Right kidney (tissue), 1 donor: ENCODE measurements around the gene PAPPA2.

Source experiments
- DNase-seq: peaks from one replicate; pipeline ENCODE4 v3.0.0-alpha.2; 2016

The PAPPA2 gene

DNA sequence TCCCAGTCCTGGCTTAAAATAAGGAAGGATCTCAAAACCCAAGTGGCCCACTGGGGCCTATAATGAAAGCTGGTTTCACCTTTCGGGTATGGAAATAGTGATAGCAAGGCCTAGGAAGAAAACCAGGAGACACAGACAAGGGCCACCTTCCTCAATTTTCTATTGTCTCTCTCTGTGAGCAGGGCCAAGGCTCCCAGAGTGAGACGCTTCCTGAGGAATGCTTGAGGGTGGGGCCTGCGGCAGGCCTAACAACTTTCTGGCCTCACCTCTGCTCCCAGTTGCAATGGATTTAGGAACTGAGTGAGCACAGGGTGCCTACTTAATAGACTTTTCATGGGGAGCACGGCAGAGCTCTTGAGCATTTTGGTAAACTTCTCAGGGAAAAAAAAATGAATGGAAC lies 400.6 kb downstream of the PAPPA2 start:
- DNase-seq = no peak

DNA sequence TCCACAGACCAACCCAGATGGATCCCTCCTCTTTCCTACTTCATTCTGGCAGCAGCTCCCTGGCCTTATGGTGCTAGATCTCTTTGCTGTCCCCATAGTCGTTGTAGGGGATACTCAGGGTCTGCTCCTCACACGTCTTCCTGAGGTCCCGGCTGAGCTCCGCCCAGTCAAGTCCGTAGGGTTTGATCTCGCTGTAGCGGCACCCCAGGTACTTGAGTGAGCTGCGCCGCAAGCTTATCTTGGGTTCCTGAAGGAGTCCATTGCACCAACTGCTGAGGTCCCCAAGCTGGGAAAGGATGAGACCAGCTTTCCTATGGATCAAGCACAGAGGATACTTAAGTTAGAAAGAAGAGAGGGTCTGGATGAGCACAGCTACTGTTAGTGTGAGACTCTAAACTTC lies 401.2 kb downstream of the PAPPA2 start:
- no peak for DNase-seq

DNA sequence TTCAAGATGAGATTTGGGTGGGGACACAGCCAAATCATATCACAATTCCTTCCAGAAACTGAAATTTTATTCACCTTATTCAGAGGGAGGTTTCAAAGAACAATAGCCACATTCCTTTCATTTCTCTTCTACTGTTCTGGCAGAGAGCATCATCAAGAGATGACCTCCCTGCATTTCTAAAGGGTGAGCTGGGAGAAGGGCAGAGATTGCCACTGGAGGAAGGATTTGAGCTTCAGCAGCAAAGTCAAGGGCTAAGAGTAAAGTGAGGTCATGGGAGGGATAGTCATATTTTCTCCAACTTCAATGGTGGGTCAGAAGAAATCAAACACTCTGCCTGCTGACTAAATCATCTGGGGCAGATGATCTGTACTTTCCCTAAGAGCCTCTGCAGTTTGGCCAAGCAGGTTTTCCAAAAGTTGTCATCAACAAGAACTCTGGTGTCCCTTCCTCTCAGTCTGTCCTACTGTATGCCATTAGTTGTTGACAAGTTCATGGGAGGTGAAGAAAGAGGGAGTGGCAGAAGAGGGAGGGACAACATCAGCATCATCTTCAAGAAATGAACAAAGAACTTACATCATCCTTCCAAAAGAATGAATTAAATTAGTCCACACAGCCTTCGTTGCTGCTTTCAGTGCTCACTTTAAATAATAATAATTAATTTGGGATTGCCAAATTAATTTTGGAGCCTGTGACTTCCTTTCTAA lies 403.2 kb downstream of the PAPPA2 start:
- DNase-seq = no peak

DNA sequence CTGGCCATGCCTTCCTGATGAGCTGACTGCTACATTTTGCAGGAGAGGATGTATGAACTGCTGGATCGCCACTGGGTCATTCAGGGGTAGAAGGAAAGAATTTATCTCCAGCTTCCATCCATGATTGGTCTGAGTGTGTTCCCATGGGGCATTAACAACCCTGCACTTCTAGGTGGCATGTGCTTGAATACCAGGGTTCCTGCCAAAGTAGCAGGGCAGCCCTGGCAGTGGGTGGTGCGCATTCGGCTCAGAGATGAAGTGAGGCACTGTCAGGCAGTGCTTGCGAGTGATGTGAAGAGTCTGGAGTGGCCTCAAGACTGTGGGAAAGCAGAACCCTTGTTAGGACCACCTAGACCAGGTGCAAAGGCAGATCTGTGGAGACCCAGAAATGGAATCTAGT lies 406.6 kb downstream of the PAPPA2 start:
- no peak for DNase-seq

DNA sequence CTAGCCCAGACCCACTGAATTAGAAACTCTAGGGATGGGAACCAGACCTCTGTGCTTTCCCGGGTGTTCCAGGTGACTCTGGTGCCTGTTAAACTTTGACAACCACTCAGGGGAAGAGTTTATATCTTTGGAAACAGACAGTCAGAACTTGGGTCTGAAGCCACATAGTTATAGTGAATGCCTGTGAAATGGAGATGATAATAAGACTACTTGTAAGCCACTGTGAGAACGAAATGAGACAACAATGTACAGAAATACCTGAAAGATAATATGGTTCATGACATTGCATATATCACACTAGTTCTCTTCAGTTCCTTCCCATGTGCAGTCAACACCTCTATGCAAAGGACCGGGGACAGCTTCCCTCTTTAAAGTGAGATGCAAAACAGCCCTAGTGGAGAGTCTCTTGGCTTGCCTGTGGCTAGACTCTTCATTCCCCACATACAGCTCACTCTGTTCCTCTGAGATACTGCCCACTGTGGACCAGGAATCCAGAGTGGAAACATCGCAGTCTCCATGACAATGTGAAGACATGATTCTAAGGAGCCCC lies 414.1 kb downstream of the PAPPA2 start:
- DNase-seq = no peak

DNA sequence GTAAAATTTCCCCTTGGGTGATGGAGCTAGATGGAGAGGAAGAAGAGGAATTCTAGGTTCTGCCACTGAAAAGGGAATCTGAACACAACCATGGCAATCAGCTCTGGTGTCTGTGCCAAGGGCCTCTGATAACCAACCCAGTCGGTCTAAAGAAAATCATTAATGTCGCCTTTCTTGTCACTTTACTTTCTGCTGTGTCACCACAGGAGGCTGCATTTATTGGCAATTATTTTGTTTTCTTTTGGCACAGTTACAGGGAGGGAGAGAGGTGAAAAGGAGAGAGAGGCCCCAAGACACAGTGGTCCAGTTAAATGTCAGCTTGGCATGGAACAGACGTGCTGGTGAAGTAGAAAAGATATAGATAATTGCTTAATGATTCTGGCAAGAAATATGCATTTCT lies 414.6 kb downstream of the PAPPA2 start:
- no peak for DNase-seq

DNA sequence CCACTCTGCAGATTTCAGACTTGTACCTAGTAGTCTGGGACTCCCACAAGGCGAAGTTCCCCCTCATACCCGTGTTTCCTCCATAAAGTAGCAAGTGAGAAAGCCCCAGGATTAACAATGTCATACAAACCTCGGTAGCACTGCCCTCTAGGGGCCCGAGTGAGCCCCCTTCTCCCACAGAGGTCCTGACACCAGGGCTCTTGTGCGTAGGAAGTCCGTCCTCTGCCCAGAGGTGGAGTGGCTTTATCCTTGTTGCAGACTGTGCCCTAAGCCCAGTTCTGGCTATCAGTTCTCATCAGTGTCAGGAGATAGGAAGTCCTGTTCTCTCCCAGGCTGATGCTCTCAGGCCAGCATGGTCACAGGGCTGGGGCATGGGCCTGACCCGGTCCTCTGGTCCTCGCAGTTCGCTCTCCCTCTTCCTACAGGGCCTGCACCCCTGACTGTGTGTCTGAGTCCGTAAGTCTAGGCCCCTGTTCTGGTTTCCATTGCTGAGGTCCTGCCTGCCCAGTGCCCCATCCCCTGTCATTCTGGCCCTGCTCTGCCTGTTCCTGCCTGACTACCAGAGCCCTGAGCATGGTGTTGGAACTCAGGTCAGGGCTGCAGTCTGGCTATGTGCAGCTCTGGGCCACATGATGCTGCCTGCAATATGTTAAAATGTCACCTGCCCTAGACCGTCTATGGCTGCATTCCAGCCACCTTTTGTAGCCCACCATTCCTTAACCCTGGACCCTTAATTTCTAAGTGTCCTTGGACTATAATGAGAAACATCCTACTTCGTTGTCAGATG lies 416.0 kb downstream of the PAPPA2 start:
- no peak for DNase-seq

DNA sequence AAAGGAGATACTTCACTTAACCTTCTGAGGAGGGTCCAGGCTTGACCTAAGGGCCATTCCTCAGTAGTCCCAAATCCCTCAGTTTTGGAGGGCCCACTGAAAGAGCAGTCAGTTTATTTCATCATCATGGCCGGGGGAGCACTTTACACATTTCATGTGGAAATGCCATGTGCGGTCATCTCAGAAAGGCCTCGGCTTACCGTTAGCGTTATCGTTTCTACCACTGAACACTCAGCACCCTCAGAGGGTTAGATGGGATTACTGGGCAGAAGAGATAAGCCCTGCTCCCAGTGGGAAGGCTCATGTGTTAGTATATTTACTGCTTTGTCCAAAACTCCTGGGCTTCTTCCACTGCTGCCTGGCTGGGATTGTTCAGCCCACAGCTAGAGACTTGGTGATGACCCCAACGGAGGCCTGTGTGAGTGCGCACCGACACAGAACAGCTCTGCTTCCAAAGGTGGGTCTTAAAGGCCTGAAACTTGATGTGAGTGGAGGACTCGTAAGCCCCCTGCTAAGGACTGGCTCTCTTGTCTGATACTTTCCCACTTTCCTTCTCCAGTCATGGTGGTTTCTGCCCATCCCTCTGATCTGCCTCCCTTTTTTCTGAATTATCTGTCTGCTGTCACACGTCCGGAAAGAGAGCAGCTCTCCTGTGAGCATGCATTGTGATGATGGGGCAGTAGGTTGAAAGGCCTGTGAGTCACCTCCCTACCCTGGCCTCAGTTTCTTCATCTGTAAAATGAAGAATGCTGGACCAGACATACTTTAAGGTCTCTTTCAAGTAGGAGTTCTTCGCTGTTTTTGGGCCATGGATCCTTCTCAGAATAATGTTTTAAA lies 417.0 kb downstream of the PAPPA2 start:
- DNase-seq = no peak

DNA sequence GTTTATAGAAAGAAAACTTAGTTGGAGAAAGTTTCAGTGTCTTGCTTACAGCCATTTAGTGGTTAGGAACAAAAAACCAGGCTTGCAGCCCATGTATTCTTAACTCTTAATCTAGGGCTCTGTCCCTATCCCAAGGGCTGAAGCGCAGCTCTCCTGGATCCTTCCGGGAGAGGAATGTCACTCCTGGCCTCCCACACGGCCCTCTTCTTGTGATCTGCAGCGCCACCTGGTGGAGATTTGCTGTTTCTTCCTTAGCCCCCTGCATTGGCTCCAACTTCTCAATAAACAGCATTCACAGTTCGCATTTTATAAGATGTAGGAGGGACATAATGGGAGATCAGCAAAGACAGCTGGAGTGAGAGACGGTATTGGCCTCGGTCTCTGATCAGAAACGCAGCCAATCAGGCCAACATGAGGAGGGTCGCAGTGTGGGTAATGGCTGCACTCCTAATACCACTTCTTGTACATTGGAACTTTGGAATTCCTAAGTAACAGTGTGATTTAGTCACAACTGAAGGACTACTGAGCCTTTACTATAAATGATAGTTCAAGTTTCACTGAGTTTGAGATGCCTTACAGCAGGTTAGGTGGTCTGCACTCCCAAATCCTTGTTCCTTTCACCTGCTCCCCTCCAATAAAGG lies 418.1 kb downstream of the PAPPA2 start:
- DNase-seq = peak; percentile 50

DNA sequence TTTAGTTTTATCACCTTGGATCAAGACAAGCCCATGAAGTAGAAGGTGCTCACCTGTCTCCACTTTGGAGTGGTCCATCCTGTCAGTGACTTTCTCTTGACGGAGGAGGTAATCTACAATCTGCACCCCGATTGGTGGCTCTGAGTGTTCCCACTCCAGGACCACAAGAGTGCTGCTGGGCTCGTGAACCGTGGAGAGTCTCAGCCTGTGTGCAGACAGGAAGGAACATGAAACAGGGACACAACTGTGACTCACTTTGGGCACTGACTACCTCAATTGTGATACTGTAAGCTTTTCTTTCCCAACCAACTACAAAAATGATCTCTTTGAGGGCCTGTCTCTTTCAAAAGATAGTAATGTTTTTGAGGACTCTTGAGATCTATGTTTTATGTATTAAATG lies 421.3 kb downstream of the PAPPA2 start:
- no peak for DNase-seq

DNA sequence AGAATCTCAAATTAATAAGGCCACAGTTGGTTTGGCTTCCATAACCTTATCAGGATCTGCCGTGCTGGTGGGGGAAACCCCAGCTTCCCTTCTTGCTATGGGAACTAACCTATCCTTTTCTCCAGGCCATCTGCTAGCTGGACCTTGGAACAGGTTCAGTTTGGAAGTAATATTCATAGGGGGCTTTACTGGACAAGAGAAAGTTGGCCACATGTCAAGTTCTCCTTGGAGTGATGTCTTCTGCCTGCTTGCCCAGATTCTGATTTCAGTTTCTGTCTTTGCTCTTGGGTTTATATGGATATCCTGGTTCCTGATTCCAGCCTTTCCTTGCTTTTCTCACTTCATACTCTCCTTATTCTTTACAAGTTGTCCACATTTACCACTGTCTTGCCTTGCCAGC lies 421.9 kb downstream of the PAPPA2 start:
- DNase-seq = no peak

DNA sequence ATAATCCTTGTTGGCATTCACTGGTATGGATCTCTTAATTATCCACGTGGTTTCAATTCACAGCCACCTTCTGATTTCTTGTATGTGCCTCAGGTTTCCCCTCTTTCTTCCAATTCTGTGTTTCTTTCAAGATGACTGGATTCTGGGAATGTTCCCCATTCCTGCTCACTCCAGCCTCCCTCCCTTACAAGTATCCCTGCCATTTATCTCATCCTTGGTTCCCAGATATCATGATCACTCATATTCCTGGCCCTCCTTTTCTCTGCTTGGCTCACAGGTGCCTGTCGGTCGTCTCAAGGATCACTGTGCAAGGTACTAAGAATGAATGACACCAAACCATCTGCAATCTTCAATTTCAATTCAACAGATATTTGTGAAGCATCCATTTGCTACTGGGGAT lies 422.4 kb downstream of the PAPPA2 start:
- no peak for DNase-seq

DNA sequence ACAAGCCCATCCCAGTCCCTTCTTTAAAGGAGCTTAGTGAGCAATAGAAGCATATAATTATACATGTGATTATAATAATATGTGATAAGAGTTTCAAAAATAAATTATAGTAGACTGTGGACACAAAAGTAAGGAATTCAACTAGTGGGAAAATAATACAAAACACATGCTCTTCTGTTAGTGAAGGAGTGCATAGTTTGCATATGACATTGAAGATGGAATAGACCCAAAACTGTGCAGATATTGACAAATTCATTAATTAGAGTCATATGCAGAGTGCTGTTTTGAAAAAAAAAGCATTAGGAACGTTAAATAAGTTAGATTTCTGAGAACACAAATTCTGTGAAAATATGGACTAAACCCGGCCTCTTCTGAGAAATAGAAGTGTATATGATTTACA lies 422.8 kb downstream of the PAPPA2 start:
- DNase-seq = no peak

DNA sequence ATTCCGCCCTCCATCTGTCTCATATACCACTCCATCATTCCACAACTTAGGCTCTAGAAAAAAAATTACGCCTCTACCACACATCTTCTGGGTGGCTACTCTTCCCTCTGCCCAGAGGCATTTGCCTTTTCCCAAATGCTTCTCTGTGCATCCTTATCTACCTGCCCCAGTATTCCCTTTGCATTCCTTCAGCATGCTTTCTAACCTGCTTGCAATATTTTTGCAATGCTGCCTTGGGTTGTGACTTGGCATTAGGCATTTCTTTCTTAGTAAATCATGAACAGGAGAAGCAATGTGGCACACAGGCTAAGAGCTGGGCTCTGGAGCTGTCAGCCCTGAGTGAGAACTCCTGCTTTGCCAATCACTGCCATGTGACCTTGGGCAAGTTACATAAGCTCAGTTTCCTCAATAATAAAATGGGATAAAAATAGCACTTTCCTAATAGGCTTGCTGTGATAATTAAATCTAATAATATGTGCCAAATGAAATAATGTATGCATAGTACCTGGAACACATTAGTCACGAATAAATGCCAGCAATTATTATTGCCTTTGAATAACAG lies 425.6 kb downstream of the PAPPA2 start:
- no peak for DNase-seq

DNA sequence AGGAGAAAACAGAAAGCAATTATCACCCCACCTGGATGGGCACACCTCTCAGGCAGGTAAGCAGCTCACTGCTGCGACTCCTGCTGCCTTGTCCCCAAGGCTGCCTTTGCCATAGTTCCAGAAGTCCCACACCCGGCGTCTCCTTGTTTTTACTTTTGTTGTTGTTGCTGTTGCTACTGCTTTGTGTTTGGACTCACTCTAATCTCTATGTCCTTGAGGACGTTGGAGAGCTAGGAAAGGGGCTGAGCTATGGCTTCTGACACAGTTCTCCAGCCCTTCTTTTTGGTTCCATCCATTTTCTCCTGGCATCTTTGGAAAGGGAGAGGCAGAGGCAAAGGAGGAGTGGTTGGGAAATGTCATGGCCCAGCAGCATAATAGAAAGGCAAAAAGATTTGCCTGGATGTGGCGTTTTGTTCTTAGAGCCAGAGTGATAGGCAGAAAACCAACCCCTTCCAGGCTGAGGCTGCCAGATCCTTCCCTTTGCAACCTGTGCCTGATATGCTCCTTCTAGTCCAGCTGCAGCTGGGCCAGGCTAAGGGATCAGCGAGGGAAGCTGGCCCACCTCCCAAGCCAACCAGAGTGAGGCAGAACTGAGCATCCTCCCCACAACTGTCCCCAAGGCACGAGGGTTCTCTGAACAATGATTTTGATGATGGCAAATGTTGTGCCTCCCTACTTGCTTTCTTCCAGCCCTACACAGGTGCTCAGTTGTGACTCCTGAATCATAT lies 430.8 kb downstream of the PAPPA2 start:
- no peak for DNase-seq

DNA sequence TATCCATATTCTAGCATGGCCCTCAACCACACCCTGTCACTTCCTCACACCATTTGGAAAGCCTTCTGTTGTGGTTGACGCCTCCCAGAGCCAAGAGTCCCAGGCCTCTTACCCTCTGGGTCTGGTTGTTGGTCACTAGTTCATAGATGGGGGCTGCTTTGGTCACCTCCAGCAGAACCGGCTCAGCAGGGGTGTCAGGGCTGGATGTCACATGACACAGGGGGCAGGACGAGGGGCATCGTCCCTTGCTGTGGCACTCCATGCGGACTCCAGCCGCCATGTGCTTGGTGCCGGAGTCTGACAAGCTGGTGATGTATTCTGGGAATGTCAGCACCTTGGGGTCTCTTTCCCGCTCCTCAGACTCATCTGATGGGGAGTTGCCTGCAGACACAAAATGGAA lies 431.5 kb downstream of the PAPPA2 start:
- no peak for DNase-seq
